ENCODE data around the gene CDT1. TPM values are rescaled to one million over a fixed set of nuclear protein-coding genes. Genes with fewer than 3 reads are reported as not detected.

CDT1 gene
- total and polyA plus RNA-seq, 10 of the 15 experiments (the other 5 are each of a cell fraction or from before 2014, with no cell fraction given): 0.50 to 87.6 (median 8.8) TPM

- TF ChIP-seq CHD4 (IDR thresholded peaks at IDR 0.05): no peak
- TF ChIP-seq POLR2AphosphoS5 (IDR thresholded peaks at IDR 0.05; ENCODE audit: low read length): peak; percentile 89
- no peak for TF ChIP-seq SIX5 (IDR thresholded peaks at IDR 0.05; ENCODE audit: low read depth, low read length, severe bottlenecking)
- peak; percentile 52 for TF ChIP-seq HCFC1 (IDR thresholded peaks at IDR 0.05; ENCODE audit: low read length)
- TF ChIP-seq BRCA1 (IDR thresholded peaks at IDR 0.05; ENCODE audit: low read depth, low read length): no peak; the same call in 1 of the 2 replicates
- TF ChIP-seq POLR2A (IDR thresholded peaks at IDR 0.05; ENCODE audit: low read depth, low read length): peak; percentile 84
- TF ChIP-seq RUNX3 (IDR thresholded peaks at IDR 0.05; ENCODE audit: low read length): no peak
- 0 out of 2 replicates have a peak, but pooled peaks have one; percentile 30 for TF ChIP-seq HDGF (IDR thresholded peaks at IDR 0.05)
- peak; percentile 72; the same call in 1 of the 2 replicates for TF ChIP-seq CREM (IDR thresholded peaks at IDR 0.05; ENCODE audit: low read depth)
- peak; percentile 30; the same call in 1 of the 2 replicates for TF ChIP-seq IKZF1 (conservative IDR thresholded peaks at IDR 0.05)
- TF ChIP-seq HDAC6 (IDR thresholded peaks at IDR 0.05; ENCODE audit: unreplicated experiment): no peak
- peak; percentile 77; the same call in 1 of the 2 replicates for TF ChIP-seq GATAD2B (conservative IDR thresholded peaks at IDR 0.05; ENCODE audit: low read depth)
- no peak for TF ChIP-seq NFYB (IDR thresholded peaks at IDR 0.05; ENCODE audit: insufficient read depth, low read depth, low read length)
- TF ChIP-seq RELA (IDR thresholded peaks at IDR 0.05; ENCODE audit: borderline replicate concordance, partially characterized antibody): peak; percentile 30
- TF ChIP-seq LARP7 (IDR thresholded peaks at IDR 0.05): peak; percentile 100
- TF ChIP-seq EGR1 (IDR thresholded peaks at IDR 0.05; ENCODE audit: borderline replicate concordance in 1 of 2, low read depth in 2 of 2, low read length in 2 of 2): peak in 1 of 2 experiments; percentile 46; a peak in 1 of 3 replicates
Observed at GRCh38 chr16:88810912-88811768, 7.6 kb downstream of the CDT1 start (continued).
